ENCODE data around the gene CDC42SE1.
"Not testable (repeated sequence)": the region's sequence is repeated elsewhere in the genome, so short reads cannot be mapped to it uniquely, and the experiment has no call there.

The CDC42SE1 gene
- 441 to 711 (median 572) reads per million in 4 experiments for total RNA-seq

DNA sequence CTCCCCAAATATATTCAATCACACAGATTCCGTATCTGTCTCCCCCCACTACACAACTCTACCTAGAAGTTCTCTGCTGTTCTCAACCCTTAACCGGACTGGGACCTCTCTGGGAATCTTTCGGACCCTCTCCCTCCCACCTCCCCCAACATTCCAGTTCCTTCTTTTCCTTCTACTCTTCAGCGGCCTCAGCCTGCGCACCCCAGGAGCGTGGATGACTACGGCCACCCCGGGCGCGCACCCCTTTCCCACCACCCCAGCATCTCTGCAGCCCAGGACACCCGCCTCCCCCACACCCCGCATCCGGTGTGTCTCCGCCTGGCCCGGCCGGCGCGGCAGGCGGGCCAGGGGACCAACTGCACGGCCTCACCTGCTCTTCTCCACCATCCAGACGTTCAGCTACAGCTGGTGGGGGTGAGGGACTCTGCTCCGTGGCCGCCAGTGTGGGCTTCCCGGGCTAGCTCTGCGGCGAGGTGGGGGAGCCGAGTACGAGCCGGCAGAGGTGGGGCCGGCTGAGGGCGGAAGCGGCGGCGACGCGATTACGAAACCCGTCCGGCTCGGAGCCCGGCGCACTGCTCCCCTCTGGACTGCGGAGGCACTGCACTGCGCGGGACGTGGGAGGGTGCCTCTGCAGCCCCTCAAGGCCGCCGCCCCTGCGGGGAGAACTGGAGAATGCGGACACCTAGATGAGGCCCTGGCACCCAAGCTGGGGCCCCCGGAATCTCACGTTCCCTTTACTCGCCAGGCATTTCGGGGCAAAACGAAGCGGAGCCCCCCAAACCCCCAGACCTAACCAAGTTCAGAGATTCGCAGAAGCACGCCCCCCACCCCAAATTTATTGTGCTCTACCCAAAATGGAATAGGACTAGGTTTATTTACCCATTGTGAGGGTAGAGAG, at the start of gene CDC42SE1:
CDC42SE1 (minus strand) TSS at position 514 of the 898 bp plus-strand sequence. CDS start 3,892 bp downstream, outside the sequence.
- peak; percentile 67 for DNase-seq

GRCh38 chr1:151108331-151108730, 48.9 kb upstream of the CDC42SE1 start:
- no peak for DNase-seq

- no peak for DNase-seq
These were observed 47.5 kb upstream of the CDC42SE1 start for GRCh38 chr1:151106894-151107293.

- no peak for DNase-seq
These were observed 45.2 kb upstream of the CDC42SE1 start for GRCh38 chr1:151104630-151105029.

DNA sequence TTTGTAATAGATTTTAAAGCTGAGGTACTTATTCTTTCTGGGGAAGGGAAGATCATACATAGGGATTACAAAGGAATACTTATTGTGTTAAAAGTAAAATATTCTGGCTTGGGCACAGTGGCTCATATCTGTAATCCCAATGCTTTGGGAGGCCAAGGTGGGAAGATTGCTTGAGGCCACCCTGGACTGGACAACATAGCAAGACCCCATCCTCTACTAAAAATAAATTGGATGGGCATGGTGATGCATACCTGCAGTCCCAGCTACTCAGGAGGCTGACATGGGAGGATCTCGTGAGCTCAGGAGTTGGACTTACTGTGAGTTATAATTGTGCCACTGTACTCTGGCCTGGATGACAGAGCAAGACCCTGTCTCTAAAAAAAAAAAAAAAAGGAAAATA, 38.7 kb upstream of the CDC42SE1 start:
- no peak for DNase-seq

GRCh38 chr1:151097426-151097825, 38.0 kb upstream of the CDC42SE1 start:
- DNase-seq = not testable (repeated sequence)

- DNase-seq = no peak
These were observed 26.6 kb upstream of the CDC42SE1 start for GRCh38 chr1:151085953-151086559.

- no peak for DNase-seq
These were observed 12.8 kb upstream of the CDC42SE1 start for GRCh38 chr1:151072224-151072623.

DNA sequence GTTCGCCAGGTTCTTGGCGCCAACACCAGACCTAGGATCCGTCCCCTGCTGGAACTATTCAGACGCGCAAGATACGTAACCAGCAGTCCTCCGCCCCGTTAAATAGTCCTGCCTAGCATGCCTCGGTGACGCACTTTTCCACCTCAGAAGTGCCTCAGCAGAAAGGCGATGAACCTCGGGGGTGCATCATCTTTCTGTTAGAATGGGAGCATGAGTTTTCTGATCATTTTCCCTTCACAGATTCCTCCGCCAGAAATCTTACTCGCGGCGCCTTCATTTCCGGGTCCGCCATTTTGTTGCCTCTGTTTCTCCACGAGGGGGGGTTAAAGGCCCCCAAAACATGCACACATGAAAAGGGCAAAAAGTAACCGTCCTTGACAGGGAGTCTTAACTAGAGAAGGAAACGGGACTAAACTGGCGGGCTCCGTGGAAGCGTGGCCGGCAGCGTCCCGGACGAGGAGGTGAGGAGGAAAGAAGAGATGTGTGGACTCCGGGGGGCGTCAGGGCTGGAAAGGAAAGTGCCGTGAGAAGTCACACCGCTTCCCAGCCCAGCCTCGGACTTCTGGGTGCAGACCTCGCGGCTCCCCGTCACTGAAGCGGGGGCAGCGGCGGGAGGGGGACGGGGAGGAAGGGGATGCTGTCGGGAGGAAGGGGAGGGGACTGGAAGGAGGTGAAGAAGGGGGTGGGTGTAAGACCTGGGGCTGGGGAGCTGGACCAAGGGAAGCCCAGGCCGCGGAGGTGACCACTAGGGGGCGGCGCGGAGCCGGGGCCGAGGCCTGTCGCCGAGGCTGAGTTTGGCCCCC, 11.3 kb upstream of the CDC42SE1 start, which contains the start of gene GABPB2:
GABPB2 (plus strand) TSS at position 288 of the 803 bp plus-strand sequence. CDS start 17,429 bp downstream, outside the sequence.
- peak; percentile 87 for DNase-seq

DNA sequence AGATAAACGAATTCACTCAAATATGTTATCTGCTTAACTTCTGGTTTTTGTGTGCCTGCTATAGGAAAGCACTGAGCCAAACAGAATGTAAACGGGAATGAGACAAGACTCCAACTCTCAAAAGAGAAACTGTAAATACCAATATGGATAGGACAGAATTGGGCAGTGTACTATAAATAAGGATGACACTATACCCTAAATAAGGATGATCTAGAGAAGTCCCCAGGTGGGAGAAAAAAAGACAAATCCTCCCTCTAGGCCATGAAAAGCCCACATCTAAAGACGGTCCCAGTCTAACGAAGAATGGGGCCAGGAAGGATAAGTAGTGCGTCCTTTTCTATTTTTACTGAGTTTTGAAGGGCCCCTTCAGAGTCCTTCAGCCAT, 9.7 kb upstream of the CDC42SE1 start:
- DNase-seq = no peak

GRCh38 chr1:151067185-151067584, 7.8 kb upstream of the CDC42SE1 start:
- no peak for DNase-seq

DNA sequence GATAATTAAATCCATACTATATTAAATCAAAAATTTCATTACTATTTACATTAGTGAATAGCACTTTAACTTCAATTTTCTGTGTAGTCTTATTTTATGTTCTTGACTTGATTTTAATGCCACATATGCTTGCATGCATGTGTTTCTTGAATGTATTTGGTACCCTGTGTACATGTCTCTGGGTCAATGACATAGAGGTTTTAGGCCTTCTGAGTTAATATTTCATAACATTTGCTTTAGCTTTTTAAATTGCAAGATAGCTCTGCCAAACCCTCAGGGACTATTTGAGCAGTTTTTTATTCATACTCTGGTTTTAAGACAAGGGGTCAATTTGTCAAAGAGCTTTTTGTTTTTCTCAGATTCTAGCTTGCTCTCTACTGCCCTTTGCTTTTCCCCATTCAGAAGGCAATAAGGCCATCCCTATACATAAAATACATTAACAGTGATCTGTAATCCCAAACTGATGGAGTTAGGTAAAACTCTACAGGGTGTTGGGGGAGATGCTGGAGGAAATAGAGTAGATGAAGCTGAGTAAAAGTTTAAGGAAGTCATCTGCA, 5.7 kb upstream of the CDC42SE1 start:
- no peak for DNase-seq

DNA sequence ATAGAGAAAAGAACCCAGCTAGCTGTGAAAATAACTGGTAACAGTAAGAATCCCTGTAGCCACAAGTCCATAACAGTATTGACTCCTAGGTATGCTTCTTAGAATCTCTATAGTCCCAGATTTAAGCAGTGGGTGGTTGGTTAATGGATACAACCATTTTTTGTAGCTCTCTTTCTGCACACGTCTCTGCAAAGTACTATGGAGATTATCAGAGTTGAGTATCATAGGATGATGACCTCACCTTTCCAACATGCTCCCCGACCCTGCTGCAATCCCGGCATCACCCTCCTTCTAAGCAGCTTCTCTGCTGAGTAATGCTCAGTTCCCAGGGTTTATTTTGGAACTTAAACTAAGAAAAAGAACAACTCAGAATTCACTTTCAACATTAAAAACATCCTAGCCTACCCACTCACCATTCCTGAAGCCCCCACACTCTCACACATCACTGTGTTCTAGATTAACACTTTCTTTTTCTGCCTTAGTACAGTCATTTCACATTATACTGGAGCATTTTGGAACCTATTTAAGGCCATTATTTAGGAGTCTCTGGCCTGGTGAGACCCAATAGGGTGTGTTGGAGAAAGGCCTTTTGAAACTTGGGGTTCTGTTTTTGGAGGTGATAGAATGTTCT, 3.4 kb upstream of the CDC42SE1 start:
- no peak for DNase-seq

DNA sequence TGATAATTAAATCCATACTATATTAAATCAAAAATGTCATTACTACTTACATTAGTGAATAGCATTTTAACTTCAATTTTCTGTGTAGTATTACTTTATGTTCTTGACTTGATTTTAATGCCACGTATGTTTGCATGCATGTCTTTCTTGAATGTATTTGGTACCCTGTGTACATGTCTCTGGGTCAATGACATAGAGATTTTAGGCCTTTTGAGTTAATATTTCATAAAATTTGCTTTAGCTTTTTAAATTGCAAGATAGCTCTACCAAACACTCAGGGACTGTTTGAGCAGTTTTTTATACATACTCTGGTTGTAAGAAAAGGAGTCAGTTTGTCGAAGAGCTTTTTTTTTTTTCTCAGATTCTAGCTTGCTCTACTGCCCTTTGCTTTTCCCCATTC, 2.3 kb upstream of the CDC42SE1 start:
- DNase-seq = no peak

DNA sequence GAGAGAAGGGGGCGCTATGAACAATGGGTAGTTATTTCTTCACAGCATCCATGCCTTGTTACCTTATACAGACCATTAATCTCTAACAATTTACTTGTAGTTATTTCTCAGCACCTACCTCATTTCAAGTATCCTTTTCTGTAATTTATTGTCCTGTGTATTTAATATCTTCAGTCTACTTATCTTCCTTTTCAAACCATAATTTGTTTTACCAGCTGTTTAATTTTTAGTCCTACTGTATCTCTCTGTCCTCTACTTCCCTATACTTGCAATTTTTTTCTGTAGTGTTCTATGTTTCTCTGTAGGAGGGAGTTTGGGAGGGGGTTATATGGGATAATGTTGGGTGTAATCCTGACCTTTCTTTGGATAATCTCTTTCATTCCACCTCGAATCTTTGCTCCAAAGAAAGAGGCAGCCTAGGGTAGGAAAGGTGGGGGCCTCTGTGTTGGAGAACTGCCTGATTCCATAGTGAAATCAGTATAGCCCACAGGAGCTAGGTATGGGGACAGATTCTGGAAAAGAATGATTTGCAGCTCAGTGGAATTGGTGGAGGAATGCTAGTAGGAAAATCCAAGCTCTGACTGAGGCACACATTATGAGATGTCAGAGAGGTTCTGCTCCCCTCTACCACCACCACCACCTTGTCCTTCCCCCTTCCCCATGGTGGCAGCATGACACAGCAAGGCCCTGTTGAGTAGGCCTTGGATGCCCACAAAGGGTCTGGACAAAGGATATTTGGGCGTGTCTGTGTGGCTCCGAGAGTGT, 1.4 kb upstream of the CDC42SE1 start:
- DNase-seq = no peak

DNA sequence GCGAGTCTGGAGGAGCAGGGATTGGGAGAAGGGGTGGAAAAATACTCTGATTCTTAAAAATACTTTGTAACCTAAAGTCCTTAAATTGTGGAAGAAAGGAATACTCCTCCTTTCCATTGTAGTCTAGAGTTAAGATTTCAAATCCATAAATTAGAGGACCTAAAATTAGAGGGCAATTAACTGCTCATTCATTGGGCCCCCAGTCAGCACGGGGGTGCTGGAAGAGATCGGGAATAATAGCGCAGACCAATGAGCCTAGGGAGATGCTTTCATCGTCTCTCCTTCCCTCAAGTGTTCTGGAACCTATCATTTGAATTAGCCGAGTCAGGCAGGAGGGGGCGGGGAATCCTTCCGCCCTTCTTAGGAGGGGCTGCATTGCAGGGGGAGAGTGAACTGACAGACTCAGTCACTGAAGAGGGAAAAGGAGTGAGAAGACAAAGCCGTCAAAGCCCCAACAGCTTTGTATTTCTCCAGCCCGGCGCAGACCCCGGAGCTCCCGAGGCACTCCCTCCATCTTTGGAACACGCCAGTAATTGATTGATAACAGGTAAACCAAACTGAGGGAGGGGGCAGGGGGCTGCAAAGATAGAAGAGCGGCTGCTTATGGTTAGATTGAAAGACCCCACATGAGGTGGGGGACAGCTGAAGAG, 710 bp upstream of the CDC42SE1 start, which contains the start of gene MLLT11:
MLLT11 (plus strand) TSS at position 391 of the 650 bp plus-strand sequence. CDS start 6,828 bp downstream, outside the sequence.
- peak; percentile 22 for DNase-seq

DNA sequence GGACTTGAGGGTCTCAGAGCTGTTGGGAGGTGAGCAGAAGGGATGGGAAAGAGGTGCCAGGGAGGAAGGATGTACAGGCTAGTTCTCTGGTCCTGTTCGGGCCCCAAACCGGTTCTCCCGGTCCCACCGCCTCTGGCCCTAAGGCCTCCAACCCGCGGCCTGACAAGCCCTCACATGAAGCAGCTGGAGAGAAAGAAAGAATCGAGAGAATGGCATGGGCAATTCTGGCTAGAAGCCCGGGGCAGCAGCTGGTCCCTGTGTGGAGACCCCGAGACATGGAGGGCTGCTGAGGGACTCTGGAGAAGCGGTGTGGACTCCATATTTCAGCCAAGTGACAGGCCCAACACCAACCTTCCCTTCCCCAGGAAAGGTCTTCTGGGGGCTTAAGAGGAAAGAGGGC, 730 bp downstream of the CDC42SE1 start:
- DNase-seq = no peak

DNA sequence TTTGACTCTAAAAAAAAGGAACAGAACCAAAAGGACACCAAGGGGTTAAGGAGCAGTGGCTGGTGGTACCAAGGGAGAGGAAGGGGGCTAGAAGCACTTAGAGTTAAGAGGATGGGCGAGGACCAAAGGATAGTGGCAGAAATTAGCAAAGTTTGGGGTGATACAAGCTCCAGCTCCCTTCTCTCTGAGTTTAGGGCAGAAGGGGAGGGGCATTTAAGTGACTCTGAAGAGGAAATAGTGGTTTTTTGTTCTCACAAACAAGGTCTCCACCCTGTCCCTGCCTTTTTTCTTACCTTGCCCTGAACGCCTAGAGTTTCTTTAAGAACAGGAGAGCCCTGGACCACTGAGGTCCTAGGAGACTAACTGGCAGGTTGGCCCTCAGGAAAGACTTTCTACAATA, 3.3 kb downstream of the CDC42SE1 start:
- no peak for DNase-seq

DNA sequence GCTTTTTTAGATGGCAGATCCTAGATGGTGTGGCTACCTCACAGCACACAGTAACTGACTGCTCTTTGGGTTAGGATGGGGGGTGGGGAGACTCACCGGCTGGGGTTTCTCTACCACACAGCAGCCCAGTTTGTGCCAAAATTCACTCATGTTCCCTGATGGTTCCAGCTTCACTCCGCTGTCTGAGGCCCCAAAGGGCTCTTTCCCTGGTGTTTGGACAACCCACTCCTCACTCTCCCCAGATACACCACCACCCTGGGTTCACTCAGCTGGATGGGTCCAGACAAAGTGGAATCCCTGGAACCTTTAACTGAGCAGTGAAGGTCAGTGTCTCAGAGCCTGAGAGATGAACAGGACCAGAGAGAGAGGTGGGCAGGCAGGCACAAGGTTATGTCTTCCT, 3.8 kb downstream of the CDC42SE1 start:
- no peak for DNase-seq

DNA sequence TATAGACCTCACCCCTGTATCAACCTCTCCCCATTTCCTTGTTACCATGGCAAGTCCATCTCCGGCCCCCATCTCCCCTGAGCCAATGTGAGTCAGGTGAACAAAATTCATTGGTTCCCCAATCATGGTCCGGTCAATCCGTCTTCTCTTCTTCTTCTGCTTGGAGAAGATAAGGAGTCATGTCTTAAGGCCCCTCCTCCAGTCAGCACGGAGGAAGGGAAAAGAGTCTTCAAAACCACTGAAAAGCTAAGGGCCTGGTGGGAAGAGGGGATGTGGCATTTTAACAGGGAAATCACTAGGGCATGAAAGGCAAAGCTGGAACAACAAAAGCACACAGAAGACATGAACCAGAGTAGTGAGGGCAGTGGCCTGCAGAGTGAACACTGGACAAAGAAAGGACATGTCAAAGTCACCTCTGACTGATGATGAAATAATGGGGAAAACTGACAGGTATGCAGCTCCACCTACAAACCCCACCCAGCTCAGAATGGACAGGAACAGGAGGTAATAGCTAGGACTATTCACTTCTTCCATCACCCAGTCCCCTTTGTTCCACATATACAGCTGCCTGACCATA, 4.4 kb downstream of the CDC42SE1 start:
- DNase-seq = no peak
